ENCODE results near the gene MEG3.

DNA sequence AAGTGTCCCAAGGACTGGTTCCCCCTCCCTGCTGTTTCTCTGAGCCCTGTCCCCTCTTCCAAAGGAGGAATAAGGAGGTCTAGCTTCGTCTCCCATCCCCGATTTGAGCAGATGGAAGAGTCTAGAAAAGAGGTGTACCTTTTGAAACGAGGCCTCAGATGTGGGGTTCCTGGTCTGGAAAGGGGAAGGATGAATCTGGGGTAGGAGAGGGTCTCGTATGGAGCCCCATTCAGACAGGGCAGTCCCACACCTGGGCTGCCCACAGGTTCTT is 13.3 kb downstream of the MEG3 start:
- TF ChIP-seq, protein P1, sequence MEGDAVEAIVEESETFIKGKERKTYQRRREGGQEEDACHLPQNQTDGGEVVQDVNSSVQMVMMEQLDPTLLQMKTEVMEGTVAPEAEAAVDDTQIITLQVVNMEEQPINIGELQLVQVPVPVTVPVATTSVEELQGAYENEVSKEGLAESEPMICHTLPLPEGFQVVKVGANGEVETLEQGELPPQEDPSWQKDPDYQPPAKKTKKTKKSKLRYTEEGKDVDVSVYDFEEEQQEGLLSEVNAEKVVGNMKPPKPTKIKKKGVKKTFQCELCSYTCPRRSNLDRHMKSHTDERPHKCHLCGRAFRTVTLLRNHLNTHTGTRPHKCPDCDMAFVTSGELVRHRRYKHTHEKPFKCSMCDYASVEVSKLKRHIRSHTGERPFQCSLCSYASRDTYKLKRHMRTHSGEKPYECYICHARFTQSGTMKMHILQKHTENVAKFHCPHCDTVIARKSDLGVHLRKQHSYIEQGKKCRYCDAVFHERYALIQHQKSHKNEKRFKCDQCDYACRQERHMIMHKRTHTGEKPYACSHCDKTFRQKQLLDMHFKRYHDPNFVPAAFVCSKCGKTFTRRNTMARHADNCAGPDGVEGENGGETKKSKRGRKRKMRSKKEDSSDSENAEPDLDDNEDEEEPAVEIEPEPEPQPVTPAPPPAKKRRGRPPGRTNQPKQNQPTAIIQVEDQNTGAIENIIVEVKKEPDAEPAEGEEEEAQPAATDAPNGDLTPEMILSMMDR (IDR thresholded peaks at IDR 0.05): no peak
- TF ChIP-seq POLR2A (IDR thresholded peaks at IDR 0.05): no peak

Measured in adrenal gland (tissue), 5 donors.